Activated CD8-positive, alpha-beta T cell treated with anti-CD3 and anti-CD28 coated beads for 36 hours (primary cell): ENCODE measurements around the gene NDST4. TPM values are rescaled to one million over a fixed set of nuclear protein-coding genes. Genes with fewer than 3 reads are reported as not detected.

ENCODE experiments used
- ATAC-seq: fragments of 200-7000 bp; cut with Tn5 transposase; one replicate; pipeline ENCODE4 v1.10.0; 2021; ENCODE audit warnings: mild to moderate bottlenecking, moderate library complexity
- CTCF ChIA-PET: fragments of 350-600 bp; sonication (Branson Sonifier 250); formaldehyde crosslinking; loops from one replicate; lab custom pipeline; 2021; ENCODE audit warnings: antibody characterized with exemption; lab: Charles Lee
- POLR2A ChIA-PET: fragments of 350-600 bp; sonication (Branson Sonifier 250); formaldehyde crosslinking; loops from one replicate; lab custom pipeline; 2021; ENCODE audit warnings: antibody characterized with exemption; lab: Charles Lee
- DNase-seq: peaks from one replicate; pipeline ENCODE4 v3.0.0-alpha.2; 2020
- H3K27ac Mint-ChIP-seq: one replicate; pipeline ENCODE4 v1.8.0; 2021; ENCODE audit warnings: mild to moderate bottlenecking, mixed read lengths
- H3K27me3 Mint-ChIP-seq: one replicate; pipeline ENCODE4 v1.8.0; 2021; ENCODE audit warnings: mixed read lengths
- H3K36me3 Mint-ChIP-seq: one replicate; pipeline ENCODE4 v1.8.0; 2021; ENCODE audit warnings: low read depth, mixed read lengths
- H3K4me1 Mint-ChIP-seq: one replicate; pipeline ENCODE4 v1.8.0; 2021; ENCODE audit warnings: low read depth, mixed read lengths
- H3K4me3 Mint-ChIP-seq: one replicate; pipeline ENCODE4 v1.8.0; 2021; ENCODE audit warnings: mild to moderate bottlenecking, moderate library complexity, mixed read lengths
- H3K9me3 Mint-ChIP-seq: one replicate; pipeline ENCODE4 v1.8.0; 2021; ENCODE audit warnings: mixed read lengths
- CTCF ChIP-seq: fragments of 200-600 bp; IDR thresholded peaks from one replicate; pipeline ENCODE4 v1.8.0; 2022; ENCODE audit warnings: antibody characterized with exemption, mild to moderate bottlenecking
- intact Hi-C: fragments of 100-400 bp; cut with micrococcal nuclease; formaldehyde crosslinking; loops from one replicate; pipeline ENCODE4 v1.10.0; 2022
- total RNA-seq, 2 experiments: library from RNA; stranded (reverse); gene quantifications; one replicate each; pipeline ENCODE4 v1.2.3, GENCODE V29; 2021

Gene NDST4
- total RNA-seq, 2 experiments from 2014 or later, result not detected

- DNase-seq (no peak), ATAC-seq (no peak)
- ChIA-PET POLR2A (no interaction called here), CTCF (no interaction called here)
- no peak overlapping the region for H3K27ac Mint-ChIP-seq
- no peak overlapping the region for H3K4me3 Mint-ChIP-seq
- no peaks in the 10 kb centered on the region for H3K27me3 Mint-ChIP-seq
- H3K36me3 Mint-ChIP-seq, result no peaks in the 10 kb centered on the region
- intact Hi-C loops, result no loop called here
- TF ChIP-seq CTCF, result no peak
- H3K9me3 Mint-ChIP-seq, result peaks cover 1% of the 10 kb centered on the region
- H3K4me1 Mint-ChIP-seq, result no peaks in the 10 kb centered on the region
Measured at GRCh38 chr4:115152965-115153364, 39.5 kb upstream of the NDST4 start.

GRCh38 chr4:115152081-115152480 is 38.7 kb upstream of the NDST4 start:
- H3K27me3 Mint-ChIP-seq, result no peaks in the 10 kb centered on the region
- intact Hi-C loops, result no loop called here
- ChIA-PET CTCF (no interaction called here), POLR2A (no interaction called here)
- H3K9me3 Mint-ChIP-seq, result peaks cover 1% of the 10 kb centered on the region
- H3K4me3 Mint-ChIP-seq, result no peak overlapping the region
- DNase-seq (no peak), ATAC-seq (no peak)
- no peak overlapping the region for H3K27ac Mint-ChIP-seq
- no peaks in the 10 kb centered on the region for H3K4me1 Mint-ChIP-seq
- TF ChIP-seq CTCF, result no peak
- H3K36me3 Mint-ChIP-seq, result no peaks in the 10 kb centered on the region

GRCh38 chr4:115149106-115149505 is 35.7 kb upstream of the NDST4 start:
- intact Hi-C loops, result no loop called here
- no peak overlapping the region for H3K27ac Mint-ChIP-seq
- CTCF ChIA-PET, result no interaction called here
- ATAC-seq (no peak), DNase-seq (no peak)
- H3K27me3 Mint-ChIP-seq, result no peaks in the 10 kb centered on the region
- H3K4me1 Mint-ChIP-seq, result no peaks in the 10 kb centered on the region
- H3K9me3 Mint-ChIP-seq, result no peaks in the 10 kb centered on the region
- no peak for TF ChIP-seq CTCF
- POLR2A ChIA-PET, result no interaction called here
- H3K4me3 Mint-ChIP-seq, result no peak overlapping the region
- H3K36me3 Mint-ChIP-seq, result no peaks in the 10 kb centered on the region

- Mint-ChIP-seq H3K27me3 (no peaks in the 10 kb centered on the region), H3K4me3 (no peak overlapping the region), H3K9me3 (peaks cover 5% of the 10 kb centered on the region), H3K4me1 (no peaks in the 10 kb centered on the region), H3K27ac (no peak overlapping the region), H3K36me3 (no peaks in the 10 kb centered on the region)
- intact Hi-C loops, result no loop called here
- ATAC-seq (no peak), DNase-seq (no peak)
- no peak for TF ChIP-seq CTCF
- CTCF ChIA-PET, result no interaction called here
- POLR2A ChIA-PET, result no interaction called here
Measured at GRCh38 chr4:115145393-115146160, 32.2 kb upstream of the NDST4 start.

- H3K36me3 Mint-ChIP-seq, result no peaks in the 10 kb centered on the region
- ATAC-seq, result no peak
- no peak overlapping the region for H3K4me3 Mint-ChIP-seq
- intact Hi-C loops, result no loop called here
- H3K4me1 Mint-ChIP-seq, result no peaks in the 10 kb centered on the region
- ChIA-PET CTCF (no interaction called here), POLR2A (no interaction called here)
- no peak for DNase-seq
- no peak for TF ChIP-seq CTCF
- no peaks in the 10 kb centered on the region for H3K27me3 Mint-ChIP-seq
- H3K9me3 Mint-ChIP-seq, result no peaks in the 10 kb centered on the region
- no peak overlapping the region for H3K27ac Mint-ChIP-seq
Measured at GRCh38 chr4:115128037-115128436, 14.6 kb upstream of the NDST4 start.
